Mesothelial cell of epicardium (in vitro differentiated cells): ENCODE data around the gene TNXB. TPM values are rescaled to one million over a fixed set of nuclear protein-coding genes. Genes with fewer than 3 reads are reported as not detected.
"Not testable (repeated sequence)": the region's sequence is repeated elsewhere in the genome, so short reads cannot be mapped to it uniquely, and the experiment has no call there.

Experiments used
- DNase-seq, 2 experiments: peaks; one replicate each; pipeline ENCODE4 v3.0.0; 2021; ENCODE audit warnings: low spot score in 2 of 2; ENCODE audit not compliant: unreplicated experiment in 2 of 2
- H3K27ac Mint-ChIP-seq: 2 replicates; pipeline ENCODE4 v1.8.0; 2021; ENCODE audit warnings: mixed read lengths
- H3K27me3 Mint-ChIP-seq: 2 replicates; pipeline ENCODE4 v1.8.0; 2021; ENCODE audit warnings: low read depth, mixed read lengths
- H3K36me3 Mint-ChIP-seq: 2 replicates; pipeline ENCODE4 v1.8.0; 2021; ENCODE audit warnings: mixed read lengths
- H3K4me1 Mint-ChIP-seq: 2 replicates; pipeline ENCODE4 v1.8.0; 2021; ENCODE audit warnings: mixed read lengths
- H3K4me3 Mint-ChIP-seq: 2 replicates; pipeline ENCODE4 v1.8.0; 2021; ENCODE audit warnings: mild to moderate bottlenecking, moderate library complexity, mixed read lengths
- H3K9me3 Mint-ChIP-seq: 2 replicates; pipeline ENCODE4 v1.8.0; 2021; ENCODE audit warnings: mixed read lengths
- CTCF ChIP-seq: fragments of 200-600 bp; sonication (generic); IDR thresholded peaks from one replicate; pipeline ENCODE4 v1.5.0; 2021; ENCODE audit warnings: antibody characterized with exemption; ENCODE audit not compliant: unreplicated experiment
- total RNA-seq: library from RNA; stranded (reverse); gene quantifications from 3 replicates; pipeline ENCODE4 v1.2.1, GENCODE V29; 2021

Gene TNXB
- total RNA-seq, 1 donor from 2014 or later, result 13.9 TPM

- Mint-ChIP-seq H3K36me3 (no peaks in the 10 kb centered on the region), H3K4me1 (peaks cover 17% of the 10 kb centered on the region), H3K27me3 (no peaks in the 10 kb centered on the region), H3K4me3 (no peak overlapping the region), H3K9me3 (no peaks in the 10 kb centered on the region), H3K27ac (no peak overlapping the region)
- no peak for DNase-seq
- no peak for TF ChIP-seq CTCF
Measured at GRCh38 chr6:32046450-32047083, 62.6 kb downstream of the TNXB start.

GRCh38 chr6:32045811-32046449 is 63.2 kb downstream of the TNXB start:
- peak overlapping the region; percentile 50 for H3K27ac Mint-ChIP-seq
- H3K27me3 Mint-ChIP-seq, result no peaks in the 10 kb centered on the region
- TF ChIP-seq CTCF, result no peak

GRCh38 chr6:32044916-32045315 is 64.2 kb downstream of the TNXB start:
- not testable (repeated sequence) for H3K36me3 Mint-ChIP-seq

More at GRCh38 chr6:32045811-32046449, 63.2 kb downstream of the TNXB start:
- no peak overlapping the region for H3K4me3 Mint-ChIP-seq
- peaks cover 17% of the 10 kb centered on the region for H3K4me1 Mint-ChIP-seq
- no peaks in the 10 kb centered on the region for H3K36me3 Mint-ChIP-seq
- DNase-seq, result no peak
- no peaks in the 10 kb centered on the region for H3K9me3 Mint-ChIP-seq

GRCh38 chr6:32043589-32044380 is 65.4 kb downstream of the TNXB start:
- not testable (repeated sequence) for H3K36me3 Mint-ChIP-seq, H3K4me3 Mint-ChIP-seq, H3K27me3 Mint-ChIP-seq, H3K9me3 Mint-ChIP-seq, DNase-seq, H3K27ac Mint-ChIP-seq
- peaks cover 15% of the 10 kb centered on the region for H3K4me1 Mint-ChIP-seq

More at GRCh38 chr6:32044916-32045315, 64.2 kb downstream of the TNXB start:
- not testable (repeated sequence) for H3K27ac Mint-ChIP-seq, H3K9me3 Mint-ChIP-seq, H3K4me3 Mint-ChIP-seq, DNase-seq, H3K27me3 Mint-ChIP-seq
- peaks cover 17% of the 10 kb centered on the region for H3K4me1 Mint-ChIP-seq

- H3K4me1 Mint-ChIP-seq, H3K4me3 Mint-ChIP-seq, H3K27ac Mint-ChIP-seq, H3K9me3 Mint-ChIP-seq, DNase-seq, H3K27me3 Mint-ChIP-seq, H3K36me3 Mint-ChIP-seq: not testable (repeated sequence)
Measured at GRCh38 chr6:32042276-32042675, 66.9 kb downstream of the TNXB start.

- H3K36me3 Mint-ChIP-seq, H3K9me3 Mint-ChIP-seq, H3K27me3 Mint-ChIP-seq, H3K4me3 Mint-ChIP-seq, DNase-seq, H3K4me1 Mint-ChIP-seq, H3K27ac Mint-ChIP-seq: not testable (repeated sequence)
Measured at GRCh38 chr6:32041385-32041784, 67.8 kb downstream of the TNXB start.

- H3K27me3 Mint-ChIP-seq, H3K36me3 Mint-ChIP-seq, H3K27ac Mint-ChIP-seq, H3K4me1 Mint-ChIP-seq, H3K4me3 Mint-ChIP-seq, DNase-seq, H3K9me3 Mint-ChIP-seq: not testable (repeated sequence)
Measured at GRCh38 chr6:32041050-32041321, 68.2 kb downstream of the TNXB start.

GRCh38 chr6:32040299-32041049 is 68.7 kb downstream of the TNXB start:
- not testable (repeated sequence) for H3K4me1 Mint-ChIP-seq, H3K27ac Mint-ChIP-seq, DNase-seq, H3K4me3 Mint-ChIP-seq, H3K27me3 Mint-ChIP-seq, H3K36me3 Mint-ChIP-seq, H3K9me3 Mint-ChIP-seq

GRCh38 chr6:32039321-32040274 is 69.5 kb downstream of the TNXB start:
- H3K27me3 Mint-ChIP-seq, H3K4me1 Mint-ChIP-seq, H3K36me3 Mint-ChIP-seq, H3K4me3 Mint-ChIP-seq, H3K9me3 Mint-ChIP-seq, DNase-seq, H3K27ac Mint-ChIP-seq: not testable (repeated sequence)

GRCh38 chr6:32038878-32039277 is 70.3 kb downstream of the TNXB start:
- H3K9me3 Mint-ChIP-seq, H3K36me3 Mint-ChIP-seq, DNase-seq, H3K27ac Mint-ChIP-seq, H3K4me1 Mint-ChIP-seq, H3K27me3 Mint-ChIP-seq, H3K4me3 Mint-ChIP-seq: not testable (repeated sequence)
